ENCODE results near the gene FGF18.
"Not testable (repeated sequence)": the region's sequence is repeated elsewhere in the genome, so short reads cannot be mapped to it uniquely, and the experiment has no call there.

FGF18 gene

DNA sequence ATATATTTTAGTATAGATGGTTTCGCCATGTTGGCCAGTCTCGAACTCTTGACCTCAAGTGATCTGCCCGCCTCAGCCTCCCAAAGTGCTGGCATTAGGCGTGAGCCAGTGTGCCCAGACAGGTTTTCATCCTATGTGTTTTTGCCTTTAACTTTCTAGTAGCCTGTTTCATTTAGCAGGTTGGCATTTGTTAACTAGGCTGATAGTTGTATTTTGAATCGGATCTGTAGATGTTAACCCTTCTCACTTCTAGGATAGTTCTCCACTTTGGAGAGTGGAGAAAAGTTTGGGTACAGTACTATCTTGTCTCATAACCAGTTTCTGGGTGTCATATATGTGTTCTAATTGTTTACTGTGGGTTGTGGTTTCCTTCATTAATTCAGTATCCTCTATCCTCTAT, 7.3 kb upstream of the FGF18 start:
- FAIRE-seq (no peak), DNase-seq (ENCODE audit: insufficient read length, low spot score) (no peak)
- TF ChIP-seq POLR2A (IDR thresholded peaks at IDR 0.05; ENCODE audit: low read depth, low read length): no peak

DNA sequence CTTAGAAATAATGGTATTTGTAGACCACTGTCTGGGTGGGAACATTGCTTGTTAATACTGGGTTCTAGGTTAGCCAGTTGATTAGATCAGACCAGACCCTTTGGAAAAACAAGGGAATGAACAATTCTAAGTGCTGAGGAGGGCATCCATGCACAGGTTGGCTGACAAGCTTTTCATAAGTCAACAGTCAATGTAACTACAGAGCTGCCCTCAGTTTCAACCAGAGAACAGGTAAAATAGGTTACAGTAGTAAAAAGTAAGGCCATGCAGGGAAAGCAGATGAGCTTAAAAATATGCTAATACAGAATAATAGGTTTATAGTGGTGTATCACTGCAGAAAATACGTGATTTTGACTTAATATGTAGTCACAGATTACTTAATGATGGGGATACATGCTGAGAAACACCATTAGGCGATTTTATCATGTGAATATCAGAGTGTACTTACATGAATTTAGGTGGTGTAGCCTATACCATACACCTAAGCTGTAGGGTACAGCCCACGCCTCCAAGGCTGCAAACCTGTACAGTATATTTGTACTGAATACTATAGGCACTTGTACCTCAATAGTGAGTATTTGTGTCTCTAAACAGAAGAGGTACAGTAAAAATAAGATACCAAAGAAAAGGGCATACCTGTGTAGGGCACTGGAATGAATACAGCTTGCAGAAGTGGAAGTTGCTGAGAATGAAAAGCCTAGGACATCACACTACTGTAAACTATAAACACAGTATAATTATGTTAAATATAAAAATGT, 6.1 kb upstream of the FGF18 start:
- FAIRE-seq (no peak), DNase-seq (ENCODE audit: insufficient read length, low spot score) (no peak)
- TF ChIP-seq POLR2A (IDR thresholded peaks at IDR 0.05; ENCODE audit: low read depth, low read length): no peak

DNA sequence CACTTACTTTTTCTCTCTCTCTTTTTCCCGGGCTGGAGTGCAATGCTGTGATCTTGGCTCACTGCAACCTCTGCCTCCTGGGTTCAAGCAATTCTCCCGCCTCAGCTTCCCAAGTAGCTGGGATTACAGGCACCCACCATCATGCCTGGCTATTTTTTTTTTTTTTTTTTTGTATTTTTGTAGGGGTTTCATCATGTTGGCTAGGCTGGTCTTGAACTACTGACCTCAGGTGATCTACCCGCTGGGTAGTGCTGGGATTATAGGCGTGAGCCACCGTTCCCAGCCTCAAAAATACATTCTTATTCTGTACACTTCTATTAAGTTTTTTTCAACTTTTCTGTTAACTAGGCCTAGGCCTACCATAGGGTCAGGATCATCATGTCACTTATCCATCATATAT, 5.5 kb upstream of the FGF18 start:
- not testable (repeated sequence) for FAIRE-seq; DNase-seq (ENCODE audit: insufficient read length, low spot score)

DNA sequence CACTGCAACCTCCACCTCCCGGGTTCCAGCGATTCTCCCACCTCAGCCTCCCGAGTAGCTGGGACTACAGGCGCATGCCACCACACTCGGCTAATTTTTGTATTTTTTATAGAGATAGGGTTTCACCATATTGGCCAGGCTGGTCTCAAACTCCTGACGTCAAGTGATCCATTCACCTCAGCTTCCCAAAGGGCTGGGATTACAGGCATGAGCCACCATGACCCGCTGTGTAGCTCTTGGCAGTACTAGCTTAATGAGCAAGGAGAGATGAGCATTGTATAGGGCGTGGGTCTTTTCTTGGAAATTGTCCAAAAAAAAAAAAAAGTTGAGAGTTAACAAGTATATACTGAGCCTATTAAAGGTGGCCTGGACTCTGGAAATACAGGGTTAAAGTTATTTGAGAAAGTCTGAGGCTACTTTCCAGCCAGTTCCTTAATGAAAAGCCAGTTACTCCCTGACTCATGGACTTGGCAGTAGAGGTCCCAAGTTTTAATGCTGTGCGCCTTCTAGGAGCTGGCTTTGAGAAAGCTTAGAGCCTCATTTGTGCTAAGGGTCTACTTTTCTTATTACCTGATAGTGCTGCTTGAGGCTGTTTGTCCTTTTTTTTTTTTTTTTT, 4.2 kb upstream of the FGF18 start:
- no peak for DNase-seq (ENCODE audit: insufficient read length, low spot score)
- no peak for TF ChIP-seq POLR2A (IDR thresholded peaks at IDR 0.05; ENCODE audit: low read depth, low read length)
- FAIRE-seq: no peak

DNA sequence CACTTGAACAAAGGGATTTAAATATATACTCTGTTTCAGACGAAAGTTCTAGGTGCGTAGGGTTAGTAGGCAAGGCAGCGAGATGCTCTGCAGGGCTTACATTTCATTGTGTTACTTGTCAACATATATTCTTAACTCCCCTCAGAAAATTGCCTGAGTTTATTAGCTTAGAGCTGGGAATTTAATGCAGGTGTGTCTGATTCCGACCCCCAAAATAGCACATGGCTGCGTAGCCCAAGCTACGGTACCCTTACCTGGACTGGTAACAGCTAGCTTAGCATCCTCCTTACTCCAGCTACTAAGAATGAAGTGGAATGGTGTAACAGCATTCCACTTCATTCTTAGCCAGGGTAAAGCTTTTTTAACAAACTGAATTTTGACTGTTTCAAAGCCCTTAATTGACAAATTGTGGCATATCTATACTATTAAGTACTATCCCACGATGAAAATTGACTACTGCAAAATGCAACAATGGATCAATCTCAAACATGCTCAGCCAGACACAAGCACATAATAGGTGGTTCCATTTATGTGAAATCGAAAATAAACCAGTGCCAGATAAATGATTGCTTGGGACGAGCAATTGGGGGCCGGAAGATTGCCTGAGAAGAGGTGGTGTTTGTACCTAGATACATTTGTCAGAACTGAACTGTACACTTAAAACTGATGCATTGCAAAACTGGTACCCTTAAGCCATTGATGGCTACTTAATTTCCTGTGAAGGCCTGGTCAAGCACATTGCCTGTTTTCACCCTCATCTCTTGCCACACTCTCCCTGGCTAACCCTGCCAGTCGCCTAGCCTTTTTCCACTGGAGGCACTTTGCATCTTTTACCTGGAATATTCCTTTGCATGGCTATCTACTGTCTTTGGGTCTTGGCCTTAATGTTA, 3.0 kb upstream of the FGF18 start:
- no peak for TF ChIP-seq POLR2A (IDR thresholded peaks at IDR 0.05; ENCODE audit: low read depth, low read length)
- FAIRE-seq (no peak), DNase-seq (ENCODE audit: insufficient read length, low spot score) (no peak)

DNA sequence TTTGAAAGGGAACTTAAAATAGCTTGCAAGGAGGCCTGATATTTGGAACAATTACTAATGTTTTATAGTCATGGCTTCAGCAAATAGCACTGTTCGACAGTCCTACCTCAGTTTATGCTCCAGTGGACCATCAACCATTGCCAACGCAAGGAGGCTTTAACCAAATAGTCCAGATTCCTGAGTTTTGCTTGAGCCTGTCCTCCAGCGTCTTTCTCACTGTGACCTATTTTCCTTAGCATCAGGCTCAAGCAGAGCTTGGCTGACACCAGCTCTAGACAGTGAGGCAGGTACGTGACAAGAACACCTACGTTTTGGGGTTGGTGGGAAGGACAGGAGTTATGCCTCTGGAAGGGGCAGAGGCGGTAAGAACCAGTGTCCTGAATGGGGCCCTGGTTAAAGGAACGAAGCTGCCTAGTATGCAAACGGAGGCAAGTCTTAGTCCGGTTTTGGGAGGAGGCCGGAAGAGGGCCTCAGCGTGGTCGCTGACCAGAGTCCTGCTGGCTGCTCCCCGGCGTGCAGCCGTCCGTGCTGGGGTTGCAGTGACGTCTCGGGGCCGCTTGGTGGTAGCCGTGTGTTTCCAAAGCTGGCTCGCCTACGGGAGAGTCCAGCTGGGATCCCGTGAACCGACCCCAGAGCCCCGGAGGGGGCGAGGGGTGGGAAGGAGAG, 998 bp upstream of the FGF18 start:
- no peak for FAIRE-seq
- no peak for TF ChIP-seq POLR2A (IDR thresholded peaks at IDR 0.05; ENCODE audit: low read depth, low read length)
- peak; percentile 80 for DNase-seq (ENCODE audit: insufficient read length, low spot score)

DNA sequence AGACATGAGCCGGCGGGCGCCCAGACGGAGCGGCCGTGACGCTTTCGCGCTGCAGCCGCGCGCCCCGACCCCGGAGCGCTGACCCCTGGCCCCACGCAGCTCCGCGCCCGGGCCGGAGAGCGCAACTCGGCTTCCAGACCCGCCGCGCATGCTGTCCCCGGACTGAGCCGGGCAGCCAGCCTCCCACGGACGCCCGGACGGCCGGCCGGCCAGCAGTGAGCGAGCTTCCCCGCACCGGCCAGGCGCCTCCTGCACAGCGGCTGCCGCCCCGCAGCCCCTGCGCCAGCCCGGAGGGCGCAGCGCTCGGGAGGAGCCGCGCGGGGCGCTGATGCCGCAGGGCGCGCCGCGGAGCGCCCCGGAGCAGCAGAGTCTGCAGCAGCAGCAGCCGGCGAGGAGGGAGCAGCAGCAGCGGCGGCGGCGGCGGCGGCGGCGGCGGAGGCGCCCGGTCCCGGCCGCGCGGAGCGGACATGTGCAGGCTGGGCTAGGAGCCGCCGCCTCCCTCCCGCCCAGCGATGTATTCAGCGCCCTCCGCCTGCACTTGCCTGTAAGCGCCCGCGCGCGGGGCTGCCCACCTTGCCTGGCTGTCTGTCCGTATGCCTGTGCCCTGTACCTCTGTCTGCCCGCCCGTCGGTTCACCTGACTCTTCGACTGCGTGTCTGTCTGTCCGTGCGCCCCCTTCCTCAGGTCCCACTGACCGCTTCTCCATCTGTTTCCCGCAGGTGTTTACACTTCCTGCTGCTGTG, 412 bp downstream of the FGF18 start:
- DNase-seq (ENCODE audit: insufficient read length, low spot score) (no peak), FAIRE-seq (no peak)
- TF ChIP-seq POLR2A (IDR thresholded peaks at IDR 0.05; ENCODE audit: low read depth, low read length): no peak

DNA sequence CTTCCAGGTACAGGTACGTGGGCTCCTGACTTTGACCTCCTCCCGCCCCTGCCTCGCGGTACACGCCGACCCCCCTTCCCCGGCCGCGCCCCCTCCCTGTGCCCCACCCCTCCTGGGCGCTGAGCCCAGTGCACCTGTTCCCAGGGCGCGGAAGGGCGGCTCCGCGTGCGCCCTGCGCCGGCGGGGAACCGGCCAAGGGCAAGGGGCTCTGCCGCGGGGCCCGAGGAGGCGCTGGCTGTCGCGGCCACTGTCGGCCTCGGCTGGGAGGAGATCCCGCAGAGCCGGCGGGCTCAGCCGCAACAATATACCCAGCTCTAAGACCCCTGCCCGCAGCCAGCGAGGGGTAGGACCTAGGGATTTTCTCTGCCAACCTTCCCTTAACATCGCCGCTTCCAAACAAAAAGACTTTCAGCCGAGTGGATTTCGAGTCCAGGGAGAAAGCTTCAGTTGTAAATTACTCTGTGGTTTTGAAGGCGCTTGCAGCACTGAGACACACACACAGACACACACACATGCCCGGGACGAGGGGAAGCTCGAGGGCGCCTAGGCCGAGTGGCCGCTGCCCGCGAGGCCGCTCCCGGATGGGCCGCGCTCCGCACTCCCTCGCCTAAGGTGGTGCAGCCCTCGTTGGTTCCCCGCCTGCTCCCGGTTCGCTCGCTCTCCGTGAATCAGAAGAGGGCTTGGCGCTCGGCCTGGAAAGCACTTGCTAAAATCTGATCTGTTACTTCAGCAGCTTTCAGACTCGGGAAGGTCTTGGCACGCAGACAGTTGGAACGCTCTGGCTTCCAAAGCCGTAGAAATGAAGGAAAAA, 1.2 kb downstream of the FGF18 start:
- no peak for DNase-seq (ENCODE audit: insufficient read length, low spot score)
- FAIRE-seq: no peak
- TF ChIP-seq POLR2A (IDR thresholded peaks at IDR 0.05; ENCODE audit: low read depth, low read length): no peak

DNA sequence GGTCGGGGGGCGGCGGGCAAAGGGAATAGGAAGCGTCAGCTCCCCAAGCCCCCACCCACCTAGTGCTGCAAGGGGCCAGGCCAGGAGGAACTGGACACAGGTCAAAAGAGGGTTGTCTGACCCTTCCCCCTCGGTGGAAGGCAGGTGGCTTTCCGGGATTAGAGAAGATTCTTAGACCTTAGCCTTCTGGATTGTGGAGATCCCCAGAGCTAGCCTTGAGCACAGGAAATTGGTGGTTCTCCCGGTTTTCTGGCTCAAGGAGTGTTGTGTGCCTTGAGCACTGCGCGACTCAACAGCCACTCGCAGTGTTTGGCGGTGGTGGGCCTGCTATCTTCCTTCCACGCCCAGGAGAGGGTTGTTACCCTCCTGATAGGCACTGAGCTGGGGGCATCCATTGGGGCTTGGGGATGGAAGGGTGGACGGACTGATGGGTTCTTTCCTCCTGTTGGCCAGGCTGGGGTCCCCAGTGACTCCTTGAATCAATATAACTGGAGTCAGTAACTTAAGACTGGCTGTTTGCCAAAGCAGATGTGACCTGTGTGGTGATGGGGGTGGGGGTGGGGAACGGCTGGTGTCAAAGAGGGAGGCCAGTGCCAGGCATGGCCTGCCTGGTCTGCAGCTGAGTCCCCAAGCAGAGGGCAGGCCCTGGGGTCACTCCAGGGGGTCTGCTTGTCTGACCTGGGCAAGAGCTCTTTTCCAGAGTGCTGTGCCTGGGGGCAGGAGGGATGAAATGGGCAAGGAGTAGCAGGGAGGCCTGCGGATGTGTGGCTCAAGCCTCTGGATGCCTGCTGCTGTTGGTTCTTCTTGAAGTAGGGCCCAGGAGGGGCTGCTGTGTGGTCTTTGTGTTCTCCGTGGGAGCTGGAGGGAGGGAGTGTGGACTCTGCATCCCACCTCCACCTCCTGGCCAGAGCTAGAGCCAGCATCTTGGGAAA, 2.1 kb downstream of the FGF18 start:
- DNase-seq (ENCODE audit: insufficient read length, low spot score) (no peak), FAIRE-seq (no peak)
- TF ChIP-seq POLR2A (IDR thresholded peaks at IDR 0.05; ENCODE audit: low read depth, low read length): no peak

DNA sequence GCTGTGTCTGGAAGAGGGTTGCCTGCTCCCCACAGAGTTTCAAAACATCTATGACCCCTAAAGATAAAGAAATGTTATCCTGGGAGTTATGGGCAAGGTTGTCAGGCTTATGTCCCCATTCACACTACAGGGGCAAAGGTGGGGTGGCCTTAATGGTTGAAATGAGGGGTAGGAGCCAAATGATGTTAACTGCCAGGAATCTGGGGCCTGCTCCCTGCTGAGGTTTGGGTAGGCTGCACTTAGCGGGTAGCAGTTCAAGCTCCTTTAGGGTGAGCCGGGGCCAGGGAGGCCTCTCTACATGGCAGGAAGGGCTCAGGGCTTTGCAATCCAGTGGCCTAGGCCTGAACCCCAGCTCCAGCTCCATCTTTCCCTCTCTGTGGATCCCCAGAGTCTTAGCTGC, 3.0 kb downstream of the FGF18 start:
- FAIRE-seq (no peak), DNase-seq (ENCODE audit: insufficient read length, low spot score) (no peak)
- TF ChIP-seq POLR2A (IDR thresholded peaks at IDR 0.05; ENCODE audit: low read depth, low read length): no peak

DNA sequence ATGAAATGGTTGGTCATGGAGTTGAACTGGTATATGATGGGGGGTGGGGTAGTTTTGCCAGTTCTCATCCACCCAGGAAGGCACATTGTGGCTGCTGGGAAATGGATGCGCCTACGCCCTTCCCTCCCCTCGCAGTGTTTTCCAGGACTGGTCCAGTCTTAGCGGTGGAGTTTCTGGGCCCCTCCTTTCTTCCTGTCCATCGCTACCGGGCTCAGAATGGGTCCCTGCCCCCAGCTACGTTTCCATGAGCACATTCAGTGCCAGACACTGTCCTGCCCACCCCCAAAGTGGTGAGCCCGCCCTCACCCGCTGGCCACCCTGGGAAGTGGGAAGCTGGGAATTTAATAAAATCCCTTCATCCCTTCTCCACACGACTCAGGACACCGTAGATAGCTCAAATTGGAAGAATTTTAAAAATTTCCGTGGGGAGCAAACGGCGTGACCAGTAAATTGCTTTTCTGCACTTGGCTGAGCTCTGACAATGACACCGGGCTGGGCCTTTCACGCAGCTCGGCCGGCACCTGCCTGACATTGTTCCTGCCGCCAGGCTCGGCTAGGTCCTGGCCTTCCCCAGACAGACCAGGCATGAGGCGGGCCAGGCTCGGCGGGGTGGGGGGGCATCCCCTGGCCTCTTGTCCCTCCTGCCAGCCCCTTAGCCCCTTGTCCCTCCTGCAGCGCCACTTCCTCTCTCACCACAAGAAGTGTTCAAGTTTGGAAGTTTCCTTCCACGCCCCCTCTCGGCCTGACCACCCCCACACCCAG, 3.6 kb downstream of the FGF18 start:
- TF ChIP-seq POLR2A (IDR thresholded peaks at IDR 0.05; ENCODE audit: low read depth, low read length): no peak
- FAIRE-seq: no peak
- no peak for DNase-seq (ENCODE audit: insufficient read length, low spot score)
